ENCODE results near the gene UFC1.
A peak's percentile ranks its signal among the peaks of the same experiment; 100 is the strongest.

Gene UFC1

GRCh38 chr1:161175771-161176453, 22.1 kb downstream of the UFC1 start:
- no peak for TF ChIP-seq CTCF (IDR thresholded peaks at IDR 0.05; ENCODE audit: control insufficient read depth, extremely low read depth, insufficient read depth)
- DNase-seq (ENCODE audit: low read depth), result no peak
- H3K4me3 ChIP-seq (ENCODE audit: low read depth, low read length), result peak overlapping the region; percentile 92

GRCh38 chr1:161176468-161177111, 22.8 kb downstream of the UFC1 start:
- no peak for DNase-seq (ENCODE audit: low read depth)
- peak overlapping the region; percentile 92 for H3K4me3 ChIP-seq (ENCODE audit: low read depth, low read length)
- no peak for TF ChIP-seq CTCF (IDR thresholded peaks at IDR 0.05; ENCODE audit: control insufficient read depth, extremely low read depth, insufficient read depth)

GRCh38 chr1:161177112-161177935, 23.5 kb downstream of the UFC1 start, which contains the start of gene B4GALT3:
B4GALT3 (minus strand) TSS chr1:161177507; CDS start chr1:161176060, 1,447 bp downstream.
- no peak for TF ChIP-seq CTCF (IDR thresholded peaks at IDR 0.05; ENCODE audit: control insufficient read depth, extremely low read depth, insufficient read depth)
- DNase-seq (ENCODE audit: low read depth), result no peak

GRCh38 chr1:161177936-161178244, 24.1 kb downstream of the UFC1 start:
- H3K4me3 ChIP-seq (ENCODE audit: low read depth, low read length), result peak overlapping the region; percentile 92
- TF ChIP-seq CTCF (IDR thresholded peaks at IDR 0.05; ENCODE audit: control insufficient read depth, extremely low read depth, insufficient read depth), result no peak
- no peak for DNase-seq (ENCODE audit: low read depth)

More at GRCh38 chr1:161177112-161177935, 23.5 kb downstream of the UFC1 start, which contains the start of gene B4GALT3:
- peak within 1 kb of the TSS; percentile 92 for H3K4me3 ChIP-seq (ENCODE audit: low read depth, low read length)

- H3K4me3 ChIP-seq (ENCODE audit: low read depth, low read length), result no peak overlapping the region
- DNase-seq (ENCODE audit: low read depth), result peak; percentile 74
Observed at GRCh38 chr1:161179698-161180097, 25.9 kb downstream of the UFC1 start.

GRCh38 chr1:161180639-161181038, 26.9 kb downstream of the UFC1 start:
- DNase-seq (ENCODE audit: low read depth), result no peak
- TF ChIP-seq CTCF (IDR thresholded peaks at IDR 0.05; ENCODE audit: control insufficient read depth, extremely low read depth, insufficient read depth), result 0 out of 2 replicates have a peak, but pooled peaks have one; percentile 9
- no peak overlapping the region for H3K4me3 ChIP-seq (ENCODE audit: low read depth, low read length)

More at GRCh38 chr1:161179698-161180097, 25.9 kb downstream of the UFC1 start:
- TF ChIP-seq CTCF (IDR thresholded peaks at IDR 0.05; ENCODE audit: control insufficient read depth, extremely low read depth, insufficient read depth), result no peak
